Measurements from ENCODE around the gene MECR. TPM values are rescaled to one million over a fixed set of nuclear protein-coding genes. Genes with fewer than 3 reads are reported as not detected.

MECR gene
- total RNA-seq, 1 experiment from 2014 or later, result 42.9 TPM

DNA sequence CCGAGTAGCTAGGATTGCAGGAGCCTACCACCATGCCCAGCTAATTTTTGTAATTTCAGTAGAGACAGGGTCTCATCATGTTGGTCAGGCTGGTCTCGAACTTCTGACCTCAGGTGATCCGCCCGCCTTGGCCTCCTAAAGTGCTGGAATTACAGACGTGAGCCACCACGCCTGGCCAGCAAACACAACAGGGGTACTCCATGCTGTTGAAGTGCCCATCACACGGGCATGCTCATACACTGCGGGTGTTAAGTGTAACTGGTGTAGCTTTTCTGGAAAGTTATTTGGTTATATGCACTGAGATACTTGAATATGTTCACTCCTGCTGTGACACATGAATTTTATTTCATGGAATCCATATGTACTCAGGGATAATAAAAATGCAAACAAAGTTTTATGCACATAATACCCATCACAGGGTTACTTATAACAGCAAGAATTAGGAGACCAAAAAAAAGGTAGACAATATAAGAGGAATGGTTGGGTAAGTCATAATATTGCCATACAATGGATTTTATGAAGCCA, 58.3 kb downstream of the MECR start:
- H3K36me3 ChIP-seq (ENCODE audit: control insufficient read depth in 1 of 2, insufficient read depth in 2 of 2, low read length in 2 of 2), result peaks cover 2 to 19% of the 10 kb centered on the region in 2 experiments; a peak in 2 of 4 replicates
- POLR2A ChIA-PET, result no interaction called here
- H3K4me3 ChIP-seq (replicated peaks in 1 of 2; ENCODE audit: low read depth in 1 of 2, low read length in 2 of 2), result no peak overlapping the region
- intact Hi-C loops (cut with micrococcal nuclease), result no loop called here
- RAD21 ChIA-PET (ENCODE audit: low non-redundant PET in 1 of 2, low total read pairs in 2 of 2, uncharacterized antibody in 2 of 2, unreplicated experiment in 2 of 2), result no interaction called here
- no peak overlapping the region for H3K9ac ChIP-seq (ENCODE audit: low read length)
- DNase-seq (ENCODE audit: low read depth, low spot score) (no peak), ATAC-seq (no peak)
- H3K79me2 ChIP-seq (ENCODE audit: insufficient read depth, low read length), result peaks cover 100% of the 10 kb centered on the region
- H3K27me3 ChIP-seq (ENCODE audit: insufficient read depth, low read length), result no peaks in the 10 kb centered on the region
- H4K20me1 ChIP-seq (ENCODE audit: insufficient read depth), result peaks cover 46% of the 10 kb centered on the region; the same call in 1 of the 2 replicates
- CTCF ChIA-PET, result no interaction called here
- no peaks in the 10 kb centered on the region for H3K4me1 ChIP-seq (ENCODE audit: control insufficient read depth in 1 of 2, insufficient read depth in 2 of 2, low read length in 2 of 2)
- no peaks in the 10 kb centered on the region for H3K9me2 ChIP-seq (ENCODE audit: insufficient read depth)
- no peak overlapping the region for H2AFZ ChIP-seq (ENCODE audit: low read depth, low read length, poor library complexity, severe bottlenecking)
- no peak overlapping the region for H3K27ac ChIP-seq (ENCODE audit: low read depth, low read length)
- no peaks in the 10 kb centered on the region for H3K9me3 ChIP-seq (ENCODE audit: control insufficient read depth in 1 of 2, insufficient read depth in 1 of 2, low read depth in 1 of 2, low read length in 2 of 2)
- no TSS peak for BruUV-seq (replicated peaks)
- no peak overlapping the region for H3K4me2 ChIP-seq (ENCODE audit: low read length)
- TF ChIP-seq POLR2A (IDR thresholded peaks at IDR 0.05; ENCODE audit: borderline replicate concordance, extremely low read depth, insufficient read depth, insufficient read length) (no peak), RAD21 (IDR thresholded peaks at IDR 0.05; ENCODE audit: low read depth) (no peak), ZNF274 (IDR thresholded peaks at IDR 0.05; ENCODE audit: low read depth, low read length) (no peak), SP1 (IDR thresholded peaks at IDR 0.05; ENCODE audit: low read depth) (no peak), EGR1 (IDR thresholded peaks at IDR 0.05; ENCODE audit: low read depth) (no peak), ATF3 (IDR thresholded peaks at IDR 0.05) (no peak), EZH2phosphoT487 (IDR thresholded peaks at IDR 0.05; ENCODE audit: borderline replicate concordance) (no peak), FOSL1 (IDR thresholded peaks at IDR 0.05; ENCODE audit: low read depth) (no peak), CBX3 (IDR thresholded peaks at IDR 0.05; ENCODE audit: low read depth) (no peak), MAX (IDR thresholded peaks at IDR 0.05) (no peak), EZH2 (IDR thresholded peaks at IDR 0.05) (no peak), SIN3A (IDR thresholded peaks at IDR 0.05; ENCODE audit: low read depth) (no peak), JUND (IDR thresholded peaks at IDR 0.05) (no peak), REST (IDR thresholded peaks at IDR 0.05; ENCODE audit: low read depth) (no peak), CEBPB (IDR thresholded peaks at IDR 0.05; ENCODE audit: low read depth) (no peak)
